Jurkat, Clone E6-1 (cell line): ENCODE data around the gene NLRC5.
"Not testable (repeated sequence)": the region's sequence is repeated elsewhere in the genome, so short reads cannot be mapped to it uniquely, and the experiment has no call there.

Source experiments
- DNase-seq: peaks from one replicate; pipeline ENCODE4 v3.0.0-alpha.2; 2011; ENCODE audit warnings: low read depth, low spot score
- H3K4me3 ChIP-seq: 2 replicates; pipeline ENCODE4 v1.5.1; 2011; ENCODE audit warnings: mild to moderate bottlenecking, low read length, control low read depth, moderate library complexity

NLRC5 gene

DNA sequence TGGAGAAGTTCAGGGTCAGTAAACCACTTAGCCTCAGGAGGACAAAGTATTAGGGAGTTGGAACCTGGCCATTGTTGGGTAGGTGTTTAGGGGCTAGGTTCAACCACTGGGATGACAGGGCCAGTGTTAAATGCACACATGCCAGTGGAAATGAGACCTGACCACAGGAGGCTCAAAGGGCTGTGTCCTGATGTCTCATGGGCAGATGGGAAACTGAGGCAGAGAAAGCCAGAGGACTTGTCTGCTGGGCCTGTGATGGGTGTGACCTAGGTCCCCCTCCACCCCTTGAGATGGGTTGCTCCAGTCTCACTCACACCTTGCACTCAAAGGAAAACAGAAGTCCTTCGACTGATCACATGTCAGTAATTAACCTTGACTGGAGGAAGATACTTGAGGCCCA, 119.1 kb downstream of the NLRC5 start:
- no peak for DNase-seq
- H3K4me3 ChIP-seq, result no peak overlapping the region

DNA sequence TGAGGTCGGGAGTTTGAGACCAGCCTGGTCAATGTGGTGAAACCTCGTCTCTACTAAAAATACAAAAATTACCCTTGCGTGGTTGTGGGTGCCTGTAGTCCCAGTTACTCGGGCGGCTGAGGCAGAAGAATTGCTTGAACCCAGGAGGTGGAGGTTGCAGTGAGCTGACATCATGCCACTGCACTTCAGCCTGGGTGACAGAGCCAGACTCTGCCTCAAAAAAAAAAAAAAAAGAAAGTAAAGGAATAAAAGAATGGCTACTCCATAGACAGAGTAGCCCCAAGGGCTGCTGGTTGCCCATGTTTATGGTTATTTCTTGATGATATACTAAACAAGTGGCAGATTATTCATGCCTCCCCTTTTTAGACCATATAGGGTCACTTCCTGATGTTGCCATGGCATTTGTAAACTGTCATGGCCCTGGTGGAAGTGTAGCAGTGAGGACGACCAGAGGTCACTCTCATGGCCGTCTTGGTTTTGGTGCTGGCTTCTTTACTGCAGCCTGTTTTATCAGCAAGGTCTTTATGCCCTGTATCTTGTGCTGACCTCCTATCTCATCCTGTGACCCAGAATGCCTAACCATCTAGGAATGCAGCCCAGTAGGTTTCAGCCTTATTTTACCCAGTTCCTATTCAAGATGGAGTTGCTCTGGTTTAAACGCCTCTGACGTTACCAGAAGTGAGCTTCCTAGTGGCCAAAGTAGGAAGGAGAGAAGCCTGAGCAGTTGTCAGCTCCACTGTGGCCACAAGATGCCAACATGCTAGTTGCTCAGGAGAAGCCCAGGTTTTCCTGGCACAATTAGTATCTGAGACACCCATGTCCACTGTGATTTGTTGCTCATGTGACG, 120.1 kb downstream of the NLRC5 start:
- H3K4me3 ChIP-seq, DNase-seq: not testable (repeated sequence)

DNA sequence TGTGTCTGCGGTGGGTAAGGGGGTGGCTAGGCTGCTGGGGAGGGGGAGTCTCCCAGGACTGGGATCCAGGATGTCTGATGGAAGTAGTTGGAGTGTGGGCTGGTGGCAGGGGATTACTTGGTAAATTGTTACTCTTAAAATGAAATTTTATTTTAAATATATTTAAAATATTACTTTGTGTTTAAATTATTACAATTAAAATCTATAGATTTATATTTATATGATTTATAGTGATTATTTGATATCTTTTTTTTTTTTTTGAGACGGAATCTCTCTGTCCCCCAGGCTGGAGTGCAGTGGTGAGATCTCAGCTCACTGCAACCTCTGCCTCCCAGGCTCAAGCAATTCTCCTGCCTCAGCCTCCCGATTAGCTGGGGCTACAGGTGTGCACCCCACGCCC, 121.6 kb downstream of the NLRC5 start:
- DNase-seq, result no peak
- H3K4me3 ChIP-seq, result no peak overlapping the region

DNA sequence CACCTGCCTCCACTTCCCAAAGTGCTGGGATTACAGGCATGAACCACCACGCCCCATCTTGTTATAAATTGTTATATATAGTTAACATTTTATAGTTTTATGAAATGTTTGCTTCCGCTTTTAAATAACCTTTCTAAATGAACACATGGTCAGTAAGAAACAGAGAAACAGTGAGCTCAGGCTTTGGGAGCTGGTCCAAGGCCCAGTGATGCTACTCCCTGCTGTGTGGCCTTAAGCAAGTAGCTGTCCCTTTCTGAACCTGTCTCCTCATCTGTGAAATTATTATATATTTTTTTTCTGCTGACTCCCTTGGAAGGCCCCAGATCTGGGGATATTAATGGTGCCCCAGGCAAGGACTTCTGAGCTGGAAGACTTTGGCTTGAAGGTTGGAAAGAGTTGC, 122.1 kb downstream of the NLRC5 start:
- DNase-seq, result no peak
- H3K4me3 ChIP-seq, result no peak overlapping the region

DNA sequence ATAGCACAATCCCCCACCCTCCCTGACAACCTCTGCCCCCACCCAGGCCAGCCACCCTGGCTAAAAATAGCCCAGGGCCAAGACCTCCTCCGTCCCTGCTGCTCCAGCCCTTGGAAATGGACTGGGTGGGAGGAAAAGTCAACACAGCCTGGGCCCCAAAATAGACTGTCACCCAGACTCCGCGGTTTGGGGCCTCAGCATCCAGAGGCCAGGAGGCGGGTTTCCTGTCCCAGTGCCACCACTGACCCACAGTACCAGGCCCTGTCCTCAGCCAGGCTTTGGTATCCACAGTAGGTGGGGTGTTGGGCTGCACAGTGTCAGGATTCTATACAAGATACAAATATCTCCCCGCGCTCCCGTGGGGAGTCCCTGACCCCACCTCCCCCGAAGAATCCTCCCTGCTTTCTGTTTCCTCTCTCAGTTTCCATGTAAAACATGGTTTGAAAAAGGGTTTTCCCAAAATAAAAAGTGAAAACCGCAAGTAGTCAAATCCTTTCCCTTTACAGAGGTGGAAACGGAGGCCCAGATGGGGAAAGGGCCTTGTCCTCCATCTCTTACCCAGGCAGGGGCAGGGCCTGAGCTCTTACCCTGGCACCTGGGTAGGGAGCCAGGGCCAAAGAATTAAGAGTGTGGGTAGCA, 123.2 kb downstream of the NLRC5 start:
- DNase-seq, result no peak
- no peak overlapping the region for H3K4me3 ChIP-seq

DNA sequence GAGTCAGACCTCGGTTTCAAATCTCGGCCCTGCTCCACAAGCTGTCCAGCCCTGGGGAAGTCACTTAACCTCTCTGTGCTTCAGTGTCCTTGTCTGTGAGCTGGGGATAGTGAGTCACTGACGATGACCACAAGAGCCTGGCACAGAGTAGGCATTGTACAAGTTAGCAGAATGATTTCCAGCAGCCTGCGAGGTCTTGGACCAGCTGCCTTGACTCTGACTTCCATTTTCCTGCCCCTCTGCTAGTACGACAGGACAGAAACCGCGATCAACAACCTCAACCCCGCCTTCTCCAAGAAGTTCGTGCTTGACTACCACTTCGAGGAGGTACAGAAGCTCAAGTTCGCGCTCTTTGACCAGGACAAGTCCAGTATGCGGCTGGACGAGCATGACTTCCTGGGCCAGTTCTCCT, 123.7 kb downstream of the NLRC5 start:
- H3K4me3 ChIP-seq, result no peak overlapping the region
- DNase-seq, result no peak

DNA sequence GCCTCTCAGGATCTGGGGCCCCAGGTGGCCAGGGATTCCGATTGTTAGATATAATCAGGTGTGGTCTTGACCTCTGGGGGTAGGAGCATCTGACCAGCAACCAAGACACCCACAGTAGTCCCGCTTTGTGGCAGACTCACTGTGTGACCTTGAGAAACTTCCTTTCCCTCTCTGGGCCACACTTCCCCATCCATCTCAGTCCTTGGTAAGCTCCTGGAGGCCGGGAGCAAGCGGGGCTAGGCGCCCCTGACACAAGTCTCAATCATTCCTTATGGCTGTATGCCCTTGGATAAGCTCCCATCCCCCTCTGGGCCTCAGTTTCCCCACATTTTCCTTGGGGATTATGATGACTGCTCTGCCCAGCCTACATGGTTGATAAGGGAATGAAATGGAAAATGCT, 124.3 kb downstream of the NLRC5 start:
- no peak overlapping the region for H3K4me3 ChIP-seq
- no peak for DNase-seq

DNA sequence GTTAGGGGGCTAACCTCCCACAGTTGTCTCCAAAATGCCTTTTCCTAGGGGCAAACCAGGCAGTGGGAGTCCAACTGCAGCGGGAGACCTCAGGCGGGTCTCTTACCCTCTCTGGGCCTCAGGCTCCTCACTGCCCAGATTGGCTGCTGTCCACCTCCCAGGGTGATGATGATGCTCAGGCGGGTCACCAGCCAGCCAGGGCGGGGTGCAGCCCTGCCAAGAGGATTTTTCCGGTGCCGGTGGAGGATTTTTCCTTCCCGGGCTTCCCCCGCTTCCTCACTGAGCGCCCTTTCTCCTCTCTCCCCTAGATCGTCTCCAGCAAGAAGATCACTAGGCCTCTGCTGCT, 125.8 kb downstream of the NLRC5 start:
- no peak for DNase-seq
- no peak overlapping the region for H3K4me3 ChIP-seq

DNA sequence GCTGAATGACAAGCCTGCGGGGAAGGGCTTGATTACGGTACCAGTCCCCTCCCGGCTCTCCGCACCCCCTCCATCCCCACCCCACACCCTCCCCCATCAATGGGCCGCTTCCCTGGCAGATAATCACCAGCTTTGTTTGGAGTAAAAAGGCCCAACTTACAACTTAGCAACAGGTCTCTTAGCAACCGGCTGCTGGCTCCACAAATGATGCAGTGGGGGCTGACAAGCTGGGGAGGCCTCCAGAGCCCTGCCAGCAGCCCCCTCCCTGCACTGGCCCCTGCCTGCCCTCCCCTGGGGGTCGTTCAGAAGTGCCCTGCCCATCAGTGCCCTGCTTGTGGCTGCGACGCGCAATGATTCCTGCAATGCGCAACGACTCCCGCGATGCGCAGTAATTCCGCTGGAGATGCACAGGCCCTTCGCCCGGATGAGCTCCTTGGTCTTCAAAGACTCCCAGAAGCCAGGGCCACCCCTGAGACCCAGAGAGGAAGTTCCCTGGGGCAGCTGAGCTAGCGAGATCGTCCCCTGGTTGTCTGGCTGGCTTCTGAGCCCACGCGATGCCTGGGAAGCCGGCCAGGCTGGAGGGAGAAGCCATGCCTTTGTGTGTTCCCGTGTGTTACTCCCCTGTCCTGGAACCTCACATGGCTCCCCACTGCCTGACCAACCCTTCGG, 126.3 kb downstream of the NLRC5 start:
- no peak overlapping the region for H3K4me3 ChIP-seq
- no peak for DNase-seq

DNA sequence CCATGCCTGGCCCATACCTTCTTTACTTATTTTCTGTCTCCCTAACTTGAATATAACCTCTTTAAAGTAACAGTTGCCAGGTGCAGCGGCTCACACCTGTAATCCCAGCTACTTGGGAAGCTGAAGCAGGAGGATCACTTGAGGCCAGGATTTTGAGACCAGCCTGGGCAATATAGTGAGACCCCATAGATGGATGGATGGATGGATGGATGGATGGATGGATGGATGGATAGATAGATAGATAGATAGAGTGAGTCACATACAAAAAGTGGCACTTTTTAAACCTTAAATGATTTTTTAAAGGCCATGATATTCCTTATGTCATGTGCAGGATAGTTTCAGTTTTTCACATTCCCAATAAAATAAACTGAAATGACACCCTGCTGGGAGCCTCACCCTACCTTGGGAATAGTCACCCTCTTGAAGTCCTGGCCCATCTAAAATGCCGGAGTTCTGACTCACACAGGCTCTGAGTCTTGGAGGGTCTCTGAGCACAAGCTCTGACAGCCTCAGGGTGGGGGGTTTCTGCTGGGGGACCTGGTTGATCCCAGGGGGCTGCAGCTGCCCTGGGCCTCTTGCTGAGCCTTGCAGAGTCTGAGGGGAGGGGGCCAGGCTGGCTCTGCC, 129.2 kb downstream of the NLRC5 start:
- no peak for DNase-seq
- H3K4me3 ChIP-seq, result no peak overlapping the region

DNA sequence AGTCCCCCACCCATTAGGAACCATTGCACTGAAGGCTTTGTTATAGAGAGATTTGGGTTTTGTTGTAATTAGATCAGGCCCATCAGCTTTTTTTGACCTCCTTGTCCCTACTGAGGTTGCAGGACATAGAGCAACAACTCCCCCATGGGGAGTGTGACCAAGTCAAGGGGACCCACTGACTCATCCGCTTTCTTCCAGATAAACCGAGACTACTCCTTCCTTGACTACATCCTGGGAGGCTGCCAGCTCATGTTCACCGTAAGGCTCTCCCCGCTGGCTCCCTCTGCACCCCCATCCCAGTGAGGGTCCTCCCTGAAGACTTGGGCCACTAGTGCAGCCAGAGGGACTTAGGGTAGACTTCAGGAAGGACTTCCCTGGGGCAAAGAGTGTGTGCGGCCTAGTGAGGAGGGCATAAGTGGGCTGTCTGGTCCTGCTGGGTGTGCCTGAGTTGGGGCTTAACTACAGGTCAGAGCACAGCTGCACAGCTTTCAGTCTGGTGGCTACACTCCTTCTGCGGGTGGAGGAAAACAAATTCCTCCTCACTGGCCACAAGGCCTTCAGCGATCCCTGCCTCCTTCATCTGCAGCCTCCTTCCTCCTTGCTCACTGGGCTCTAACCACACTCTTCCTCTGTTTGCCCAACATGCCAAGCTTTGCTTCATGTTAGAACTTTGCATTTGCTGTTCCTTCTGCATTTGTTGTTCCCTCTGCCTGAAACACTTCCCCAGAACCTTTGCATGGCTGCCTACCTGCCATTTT, 134.0 kb downstream of the NLRC5 start:
- no peak overlapping the region for H3K4me3 ChIP-seq
- no peak for DNase-seq

DNA sequence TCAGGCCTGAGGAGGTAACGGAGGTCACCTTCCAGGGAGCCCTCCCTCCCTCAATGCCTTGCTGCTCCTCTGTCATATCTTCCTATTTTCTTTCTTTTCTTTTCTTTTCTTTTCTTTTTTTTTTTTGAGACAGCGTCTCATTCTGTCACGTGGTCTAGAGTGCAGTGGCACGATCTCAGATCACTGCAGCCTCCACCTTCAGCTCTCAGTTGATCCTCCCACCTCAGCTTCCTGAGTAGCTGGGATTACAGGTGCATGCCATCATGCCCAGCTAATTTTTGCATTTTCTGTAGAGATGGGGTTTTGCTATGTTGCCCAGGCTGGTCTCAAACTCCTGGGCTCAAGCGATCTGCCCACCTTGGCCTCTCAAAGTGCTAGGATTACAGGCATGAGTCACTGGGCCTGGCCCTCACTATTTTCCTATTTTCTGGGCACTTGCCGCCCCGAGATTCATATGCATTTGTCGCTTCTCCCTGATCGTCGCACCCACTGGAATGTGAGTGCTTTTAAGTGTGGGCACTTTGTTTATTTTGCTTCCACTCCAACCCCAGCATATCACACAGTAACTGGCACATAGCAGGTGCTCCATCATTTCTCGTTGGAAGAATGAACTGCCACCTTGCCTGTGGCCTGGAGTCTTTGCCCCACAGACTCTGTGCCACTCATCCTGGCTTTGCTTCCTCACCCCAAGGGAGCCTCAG, 134.8 kb downstream of the NLRC5 start:
- peak; percentile 15 for DNase-seq
- no peak overlapping the region for H3K4me3 ChIP-seq

DNA sequence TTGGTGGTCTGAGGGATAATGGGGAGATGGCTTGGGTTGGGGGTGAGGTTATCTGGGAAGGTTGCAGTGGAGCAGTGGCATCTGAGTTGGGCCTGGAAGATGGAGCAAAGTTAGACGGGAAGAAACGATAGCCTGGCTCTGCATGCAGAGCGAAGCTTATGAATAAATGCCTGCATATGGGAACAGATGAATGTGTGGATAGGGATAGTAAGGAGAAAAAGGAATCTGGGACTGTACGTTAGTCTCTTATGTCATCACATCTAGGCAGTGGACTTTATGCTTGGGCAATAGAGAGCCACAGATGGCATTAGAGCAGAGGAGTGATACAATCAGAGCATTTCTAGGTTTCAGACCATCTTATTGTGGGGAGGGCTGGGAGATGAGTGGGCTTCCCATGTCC, 136.0 kb downstream of the NLRC5 start:
- no peak overlapping the region for H3K4me3 ChIP-seq
- DNase-seq, result no peak

DNA sequence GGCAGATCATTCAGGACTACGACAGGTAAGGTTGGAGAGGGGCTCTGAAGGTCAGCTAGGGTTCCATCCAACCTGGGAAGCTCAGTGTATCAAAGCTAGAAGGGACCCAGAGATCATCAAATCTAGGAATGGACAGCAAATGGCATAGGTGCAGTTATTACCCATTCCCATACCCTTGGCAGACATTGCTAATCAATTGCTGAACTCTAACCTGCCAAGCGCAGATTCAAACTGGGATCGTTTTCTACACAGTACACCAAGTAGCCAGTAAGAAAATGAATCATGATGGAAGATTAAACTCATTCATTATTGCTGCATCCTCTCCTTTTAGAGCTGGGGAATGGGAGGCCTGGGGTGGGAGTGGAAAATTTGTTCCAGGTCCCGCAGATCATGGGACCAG, 136.6 kb downstream of the NLRC5 start:
- H3K4me3 ChIP-seq, result no peak overlapping the region
- DNase-seq, result no peak

DNA sequence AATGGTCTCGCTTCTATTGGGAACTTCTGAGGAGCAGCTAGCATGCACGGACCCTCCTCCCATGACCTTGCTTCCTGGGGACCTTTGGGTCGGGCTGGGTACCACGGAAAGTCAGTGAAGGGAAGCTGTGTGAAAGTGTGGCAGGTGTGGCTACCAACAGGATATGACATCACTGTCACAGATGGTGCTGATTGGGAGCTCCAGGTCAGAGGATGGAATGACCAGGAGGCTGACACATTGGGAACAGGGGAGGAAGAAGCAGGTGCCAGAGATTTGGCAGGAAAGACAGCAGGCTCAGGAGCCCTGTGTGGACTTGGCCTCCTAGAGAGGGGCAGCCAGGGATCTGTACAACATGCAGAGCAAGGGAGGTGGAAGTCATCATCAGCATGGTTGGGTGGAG, 137.1 kb downstream of the NLRC5 start:
- no peak for DNase-seq
- H3K4me3 ChIP-seq, result no peak overlapping the region

DNA sequence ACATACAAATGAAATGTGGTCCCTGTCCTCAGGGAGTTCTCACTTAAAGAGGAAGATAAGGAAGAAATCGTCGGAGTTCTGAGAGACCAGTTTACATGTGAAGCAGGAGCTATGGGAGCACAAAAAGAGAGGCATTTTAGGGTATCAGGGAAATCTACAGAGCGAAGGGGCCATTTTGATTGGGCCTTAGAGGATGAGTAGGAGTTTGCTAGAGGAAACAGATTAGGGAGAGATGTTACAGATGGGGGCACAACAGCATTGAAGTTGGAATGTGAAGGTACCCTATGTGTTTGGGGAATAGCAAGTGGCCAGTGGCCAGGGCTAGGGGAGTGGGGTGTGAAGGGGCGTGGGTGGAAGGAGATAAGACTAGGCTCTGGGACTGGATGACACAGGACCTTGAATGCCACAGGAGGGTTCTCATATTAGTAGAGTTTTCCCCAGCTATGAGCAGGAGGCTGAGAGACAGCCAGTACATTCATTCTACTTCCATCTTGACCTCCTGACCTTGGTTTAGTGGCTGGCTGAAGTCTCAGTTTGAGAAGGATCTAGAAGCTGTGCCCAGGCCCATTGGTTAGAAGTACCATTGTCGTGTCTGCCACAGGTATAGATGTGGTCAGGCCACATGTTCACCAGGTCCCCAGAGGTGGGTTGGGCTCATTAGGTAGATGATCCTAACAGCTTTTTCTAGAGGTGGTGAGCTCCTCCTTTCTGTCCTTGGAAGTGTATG, 137.8 kb downstream of the NLRC5 start:
- no peak for DNase-seq

DNA sequence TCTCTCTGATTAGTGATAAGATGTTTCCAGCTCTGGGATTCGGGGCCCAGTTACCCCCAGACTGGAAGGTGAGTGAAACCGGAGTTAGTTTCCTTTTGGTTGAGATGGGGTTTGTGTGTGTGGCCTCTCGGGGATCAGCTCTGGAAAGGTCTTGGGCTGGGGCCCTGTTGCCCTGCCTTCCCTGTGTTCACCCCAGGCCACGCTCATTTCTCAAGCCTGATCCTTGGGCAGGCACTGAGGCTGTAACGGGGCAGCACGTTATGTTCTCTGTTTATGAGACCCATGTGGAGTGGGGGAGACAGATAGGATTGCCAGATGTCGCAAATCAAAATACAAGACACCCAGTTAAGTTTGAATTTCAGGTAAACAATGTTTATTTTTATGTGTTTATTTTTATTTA, 138.5 kb downstream of the NLRC5 start:
- no peak overlapping the region for H3K4me3 ChIP-seq
- no peak for DNase-seq

More for the DNA sequence above, 137.8 kb downstream of the NLRC5 start:
- no peak overlapping the region for H3K4me3 ChIP-seq

DNA sequence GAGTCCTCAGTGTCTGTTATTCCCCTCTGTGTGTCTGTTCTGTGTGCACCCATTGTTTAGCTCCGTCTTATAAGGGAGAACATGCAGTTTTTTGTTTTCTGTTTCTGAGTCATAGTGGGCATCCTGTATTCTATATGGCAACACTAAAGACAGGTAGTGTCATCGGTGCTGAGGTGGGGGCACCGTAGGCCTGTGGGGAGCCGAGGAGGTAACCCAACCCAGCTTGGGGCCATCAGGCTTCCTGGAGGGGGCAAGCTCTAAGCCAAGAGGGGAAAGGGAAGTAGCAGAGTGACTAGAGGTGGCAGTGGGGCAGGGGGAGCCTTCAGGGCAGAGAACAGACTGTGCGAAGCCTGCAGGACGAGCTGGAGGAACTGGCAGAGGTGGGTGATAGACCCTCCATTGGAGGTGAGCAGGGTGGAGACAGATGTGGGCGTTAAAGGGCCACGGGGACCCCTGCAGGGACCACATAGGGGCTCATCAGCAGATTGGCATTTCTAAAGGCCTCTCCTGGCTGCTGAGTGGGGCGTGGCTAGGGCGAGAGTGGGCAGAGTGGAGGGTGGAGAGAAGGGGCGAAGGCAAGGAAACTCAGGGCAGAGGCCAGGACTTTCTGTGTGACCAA, 139.5 kb downstream of the NLRC5 start:
- no peak for DNase-seq
- H3K4me3 ChIP-seq, result no peak overlapping the region
